Measurements from ENCODE around the gene OTUB1. TPM values are rescaled to one million over a fixed set of nuclear protein-coding genes. Genes with fewer than 3 reads are reported as not detected.

Gene OTUB1
- total and polyA plus RNA-seq, 2 donors = 46.7 to 83.8 TPM

- Histone ChIP-seq H3K4me1 (ENCODE audit: control insufficient read depth in 2 of 2, insufficient read depth in 2 of 2, low read length in 2 of 2) (peaks cover 0 to 9% of the 10 kb centered on the region in 2 donors), H3K27me3 (ENCODE audit: control insufficient read depth in 2 of 2, insufficient read depth in 1 of 2, low read length in 1 of 2) (peaks cover 28 to 52% of the 10 kb centered on the region in 2 donors), H3K9me3 (ENCODE audit: control insufficient read depth in 2 of 2, insufficient read depth in 1 of 2, low read length in 1 of 2) (peaks cover 5 to 19% of the 10 kb centered on the region in 2 donors), H3K36me3 (ENCODE audit: control insufficient read depth in 2 of 2, insufficient read depth in 2 of 2, low read length in 1 of 2) (no peaks in the 10 kb centered on the region), H3K27ac (ENCODE audit: low read depth in 1 of 2, low read length in 1 of 2) (peak overlapping the region in 1 of 2 donors; percentile 15), H3K4me3 (ENCODE audit: low read length in 2 of 2) (no peak overlapping the region)
- DNase-seq (ENCODE audit: low read depth in 6 of 9, low spot score in 9 of 9) = no peak
- WGBS = 12% methylated on average over 40 of the region's 40 CpGs
These were observed 21.5 kb downstream of the OTUB1 start for GRCh38 chr11:64007629-64008282.

GRCh38 chr11:64008283-64008913 lies 22.2 kb downstream of the OTUB1 start:
- Histone ChIP-seq H3K4me1 (ENCODE audit: control insufficient read depth in 2 of 2, insufficient read depth in 2 of 2, low read length in 2 of 2) (peaks cover 0 to 11% of the 10 kb centered on the region in 2 donors), H3K27me3 (ENCODE audit: control insufficient read depth in 2 of 2, insufficient read depth in 1 of 2, low read length in 1 of 2) (peaks cover 28 to 51% of the 10 kb centered on the region in 2 donors), H3K27ac (ENCODE audit: low read depth in 1 of 2, low read length in 1 of 2) (no peak overlapping the region), H3K4me3 (ENCODE audit: low read length in 2 of 2) (no peak overlapping the region), H3K36me3 (ENCODE audit: control insufficient read depth in 2 of 2, insufficient read depth in 2 of 2, low read length in 1 of 2) (no peaks in the 10 kb centered on the region), H3K9me3 (ENCODE audit: control insufficient read depth in 2 of 2, insufficient read depth in 1 of 2, low read length in 1 of 2) (peaks cover 5 to 19% of the 10 kb centered on the region in 2 donors)
- no peak for DNase-seq (ENCODE audit: low read depth in 6 of 9, low spot score in 9 of 9)
- WGBS = 94% methylated on average over 26 of the region's 26 CpGs

DNA sequence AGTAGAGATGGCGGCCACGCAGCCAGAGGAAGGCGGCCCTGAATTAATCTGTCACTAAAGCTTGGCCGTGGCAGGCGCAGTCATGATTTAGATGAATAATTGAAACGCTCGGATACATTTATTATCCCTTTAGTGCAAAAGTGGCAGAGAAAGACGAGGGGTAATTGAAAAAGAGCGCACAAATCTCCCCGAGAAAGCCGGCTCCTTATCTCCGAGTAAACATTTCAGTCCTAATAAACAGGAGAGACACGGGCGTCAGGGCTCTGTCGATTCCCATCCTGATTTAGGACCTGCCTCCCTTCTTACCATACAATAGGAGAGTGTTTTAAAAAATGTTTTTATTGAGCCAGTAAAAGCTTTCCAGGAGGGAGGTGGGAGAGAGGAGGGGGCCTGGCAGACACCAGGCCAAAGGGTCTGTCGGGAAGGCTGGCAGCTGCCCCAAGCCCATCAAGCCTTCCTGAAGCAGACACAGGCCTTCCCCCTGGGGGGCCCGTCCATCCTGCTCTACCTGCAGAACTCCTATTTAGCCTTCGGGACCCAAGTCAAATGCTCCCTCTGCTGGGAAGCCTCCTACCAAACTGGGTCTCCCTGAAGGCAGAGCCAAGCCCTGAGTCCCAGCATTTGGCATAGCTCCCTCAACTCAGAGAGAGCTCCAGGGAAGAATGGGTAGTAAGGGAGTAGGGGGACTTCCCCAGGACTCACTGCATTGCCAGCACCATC lies 22.8 kb downstream of the OTUB1 start:
- no peak for DNase-seq (ENCODE audit: low read depth in 6 of 9, low spot score in 9 of 9)
- Histone ChIP-seq H3K27ac (ENCODE audit: low read depth in 1 of 2, low read length in 1 of 2) (no peak overlapping the region), H3K4me1 (ENCODE audit: control insufficient read depth in 2 of 2, insufficient read depth in 2 of 2, low read length in 2 of 2) (peaks cover 0 to 11% of the 10 kb centered on the region in 2 donors), H3K9me3 (ENCODE audit: control insufficient read depth in 2 of 2, insufficient read depth in 1 of 2, low read length in 1 of 2) (peaks cover 5 to 19% of the 10 kb centered on the region in 2 donors), H3K4me3 (ENCODE audit: low read length in 2 of 2) (no peak overlapping the region), H3K36me3 (ENCODE audit: control insufficient read depth in 2 of 2, insufficient read depth in 2 of 2, low read length in 1 of 2) (no peaks in the 10 kb centered on the region), H3K27me3 (ENCODE audit: control insufficient read depth in 2 of 2, insufficient read depth in 1 of 2, low read length in 1 of 2) (peaks cover 28 to 49% of the 10 kb centered on the region in 2 donors)
- 95% methylated on average over 18 of the region's 18 CpGs for WGBS

GRCh38 chr11:64009710-64010109 lies 23.5 kb downstream of the OTUB1 start:
- peaks cover 0 to 11% of the 10 kb centered on the region in 2 donors for H3K4me1 ChIP-seq (ENCODE audit: control insufficient read depth in 2 of 2, insufficient read depth in 2 of 2, low read length in 2 of 2)
- no peak overlapping the region for H3K4me3 ChIP-seq (ENCODE audit: low read length in 2 of 2)
- H3K27me3 ChIP-seq (ENCODE audit: control insufficient read depth in 2 of 2, insufficient read depth in 1 of 2, low read length in 1 of 2) = peaks cover 28 to 46% of the 10 kb centered on the region in 2 donors
- H3K9me3 ChIP-seq (ENCODE audit: control insufficient read depth in 2 of 2, insufficient read depth in 1 of 2, low read length in 1 of 2) = peaks cover 5 to 19% of the 10 kb centered on the region in 2 donors
- no peak for DNase-seq (ENCODE audit: low read depth in 6 of 9, low spot score in 9 of 9)
- WGBS = 97% methylated on average over 8 of the region's 8 CpGs
- no peaks in the 10 kb centered on the region for H3K36me3 ChIP-seq (ENCODE audit: control insufficient read depth in 2 of 2, insufficient read depth in 2 of 2, low read length in 1 of 2)
- no peak overlapping the region for H3K27ac ChIP-seq (ENCODE audit: low read depth in 1 of 2, low read length in 1 of 2)

DNA sequence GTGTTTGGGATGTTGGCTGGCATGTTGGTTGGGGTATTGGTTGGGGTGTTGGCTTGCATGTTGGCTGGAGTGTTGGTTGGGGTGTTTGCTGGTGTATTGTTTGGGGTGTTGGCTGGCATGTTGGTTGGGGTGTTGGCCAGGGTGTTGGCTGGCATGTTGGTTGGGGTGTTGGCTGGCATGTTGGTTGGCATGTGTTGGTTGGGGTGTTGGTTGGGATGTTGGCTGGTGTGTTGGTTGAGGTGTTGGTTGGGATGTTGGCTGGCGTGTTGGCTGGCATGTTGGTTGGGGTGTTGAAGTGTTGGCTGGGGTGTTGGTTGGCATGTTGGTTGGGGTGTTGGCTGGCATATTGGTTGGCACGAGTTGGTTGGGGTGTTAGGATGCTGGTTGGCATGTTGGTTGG lies 24.5 kb downstream of the OTUB1 start:
- Histone ChIP-seq H3K36me3 (ENCODE audit: control insufficient read depth in 2 of 2, insufficient read depth in 2 of 2, low read length in 1 of 2) (no peaks in the 10 kb centered on the region), H3K4me3 (ENCODE audit: low read length in 2 of 2) (no peak overlapping the region), H3K4me1 (ENCODE audit: control insufficient read depth in 2 of 2, insufficient read depth in 2 of 2, low read length in 2 of 2) (peaks cover 0 to 11% of the 10 kb centered on the region in 2 donors), H3K27me3 (ENCODE audit: control insufficient read depth in 2 of 2, insufficient read depth in 1 of 2, low read length in 1 of 2) (peaks cover 28 to 40% of the 10 kb centered on the region in 2 donors), H3K9me3 (ENCODE audit: control insufficient read depth in 2 of 2, insufficient read depth in 1 of 2, low read length in 1 of 2) (peaks cover 5 to 19% of the 10 kb centered on the region in 2 donors), H3K27ac (ENCODE audit: low read depth in 1 of 2, low read length in 1 of 2) (no peak overlapping the region)
- 99% methylated on average over 2 of the region's 2 CpGs for WGBS
- DNase-seq (ENCODE audit: low read depth in 6 of 9, low spot score in 9 of 9) = no peak

DNA sequence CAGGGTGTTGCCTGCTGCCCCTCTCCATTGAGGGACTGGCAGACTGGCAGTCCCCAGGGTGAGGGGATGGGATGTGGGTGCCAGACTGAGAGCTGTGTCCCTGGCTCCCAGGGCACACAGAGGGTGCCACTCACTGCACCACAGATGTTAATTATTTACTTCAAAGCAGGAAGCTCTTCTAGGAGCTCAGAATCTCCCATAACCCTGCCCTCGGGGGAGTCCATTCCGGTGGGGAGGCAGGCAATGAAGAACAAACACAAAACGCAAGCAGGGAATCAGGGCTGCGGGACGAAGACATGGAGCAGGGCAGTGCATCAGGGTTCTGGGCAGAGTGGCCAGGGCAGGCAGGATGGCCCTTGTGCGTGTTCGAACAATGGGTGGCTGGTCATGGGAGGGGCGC lies 25.1 kb downstream of the OTUB1 start:
- peaks cover 24 to 34% of the 10 kb centered on the region in 2 donors for H3K27me3 ChIP-seq (ENCODE audit: control insufficient read depth in 2 of 2, insufficient read depth in 1 of 2, low read length in 1 of 2)
- DNase-seq (ENCODE audit: low read depth in 6 of 9, low spot score in 9 of 9) = no peak
- 96% methylated on average over 8 of the region's 8 CpGs for WGBS

GRCh38 chr11:64013141-64013896 lies 27.1 kb downstream of the OTUB1 start:
- Histone ChIP-seq H3K27ac (ENCODE audit: low read depth in 1 of 2, low read length in 1 of 2) (no peak overlapping the region), H3K36me3 (ENCODE audit: control insufficient read depth in 2 of 2, insufficient read depth in 2 of 2, low read length in 1 of 2) (no peaks in the 10 kb centered on the region), H3K4me1 (ENCODE audit: control insufficient read depth in 2 of 2, insufficient read depth in 2 of 2, low read length in 2 of 2) (peaks cover 0 to 2% of the 10 kb centered on the region in 2 donors), H3K27me3 (ENCODE audit: control insufficient read depth in 2 of 2, insufficient read depth in 1 of 2, low read length in 1 of 2) (peaks cover 10 to 15% of the 10 kb centered on the region in 2 donors), H3K4me3 (ENCODE audit: low read length in 2 of 2) (no peak overlapping the region), H3K9me3 (ENCODE audit: control insufficient read depth in 2 of 2, insufficient read depth in 1 of 2, low read length in 1 of 2) (peaks cover 5 to 15% of the 10 kb centered on the region in 2 donors)
- 96% methylated on average over 16 of the region's 16 CpGs for WGBS
- no peak for DNase-seq (ENCODE audit: low read depth in 6 of 9, low spot score in 9 of 9)

More for the DNA sequence above, 25.1 kb downstream of the OTUB1 start:
- Histone ChIP-seq H3K36me3 (ENCODE audit: control insufficient read depth in 2 of 2, insufficient read depth in 2 of 2, low read length in 1 of 2) (no peaks in the 10 kb centered on the region), H3K4me3 (ENCODE audit: low read length in 2 of 2) (no peak overlapping the region), H3K4me1 (ENCODE audit: control insufficient read depth in 2 of 2, insufficient read depth in 2 of 2, low read length in 2 of 2) (peaks cover 0 to 11% of the 10 kb centered on the region in 2 donors), H3K27ac (ENCODE audit: low read depth in 1 of 2, low read length in 1 of 2) (no peak overlapping the region), H3K9me3 (ENCODE audit: control insufficient read depth in 2 of 2, insufficient read depth in 1 of 2, low read length in 1 of 2) (peaks cover 5 to 19% of the 10 kb centered on the region in 2 donors)

- no peak for DNase-seq (ENCODE audit: low read depth in 6 of 9, low spot score in 9 of 9)
- no peaks in the 10 kb centered on the region for H3K36me3 ChIP-seq (ENCODE audit: control insufficient read depth in 2 of 2, insufficient read depth in 2 of 2, low read length in 1 of 2)
- H3K27me3 ChIP-seq (ENCODE audit: control insufficient read depth in 2 of 2, insufficient read depth in 1 of 2, low read length in 1 of 2) = peaks cover under 1 to 4% of the 10 kb centered on the region in 2 donors
- H3K9me3 ChIP-seq (ENCODE audit: control insufficient read depth in 2 of 2, insufficient read depth in 1 of 2, low read length in 1 of 2) = peaks cover 5 to 15% of the 10 kb centered on the region in 2 donors
- H3K4me3 ChIP-seq (ENCODE audit: low read length in 2 of 2) = no peak overlapping the region
- 97% methylated on average over 11 of the region's 11 CpGs for WGBS
- no peak overlapping the region for H3K27ac ChIP-seq (ENCODE audit: low read depth in 1 of 2, low read length in 1 of 2)
- peaks cover 0 to 2% of the 10 kb centered on the region in 2 donors for H3K4me1 ChIP-seq (ENCODE audit: control insufficient read depth in 2 of 2, insufficient read depth in 2 of 2, low read length in 2 of 2)
These were observed 28.1 kb downstream of the OTUB1 start for GRCh38 chr11:64014356-64014755.
